HG02943 (cell line): ENCODE results near the gene INS.
"Not testable (repeated sequence)": the region's sequence is repeated elsewhere in the genome, so short reads cannot be mapped to it uniquely, and the experiment has no call there.

ENCODE experiments used
- ATAC-seq: cut with Tn5 transposase; IDR thresholded peaks from one replicate; pipeline ENCODE4 v1.9.1; 2021; ENCODE audit warnings: mild to moderate bottlenecking, low read depth, moderate library complexity; ENCODE audit not compliant: unreplicated experiment

The INS gene

DNA sequence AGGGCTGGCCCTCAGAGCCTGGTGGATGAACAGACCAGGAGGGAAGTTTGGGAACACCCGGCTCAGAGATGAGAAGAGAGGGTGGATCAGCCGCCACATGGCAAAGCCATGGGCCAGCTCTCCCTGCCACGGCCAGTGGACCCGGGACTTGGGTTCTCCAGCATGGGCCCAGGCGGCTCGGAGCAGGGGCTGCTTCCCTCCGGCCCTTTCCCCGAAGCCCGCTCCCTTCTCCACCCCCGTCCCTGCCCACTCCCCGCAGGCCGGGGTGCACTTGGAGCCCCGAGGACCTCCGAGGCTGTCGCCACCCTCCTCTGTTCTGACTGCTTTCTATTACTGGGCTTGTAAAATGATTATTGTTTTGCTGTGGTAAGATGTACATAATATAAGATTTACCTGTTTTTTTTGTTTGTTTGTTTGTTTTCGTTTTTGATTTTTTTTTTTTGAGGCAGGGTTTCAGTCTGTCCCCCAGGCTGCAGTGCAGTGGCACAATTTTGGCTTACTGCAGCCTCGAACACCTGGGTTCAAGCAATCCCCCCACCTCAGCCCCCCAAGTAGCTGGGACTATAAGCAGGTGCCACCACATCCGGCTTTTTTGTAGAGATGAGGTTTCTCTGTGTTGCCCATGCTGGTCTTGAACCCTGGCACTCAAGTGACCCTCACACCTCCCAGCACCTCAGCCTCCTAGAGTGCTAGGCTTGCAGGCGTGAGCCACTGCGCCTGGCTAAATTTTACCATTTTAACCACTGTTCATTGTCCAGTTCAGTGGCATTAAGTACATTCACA, 21.9 kb upstream of the INS start:
- ATAC-seq = no peak

DNA sequence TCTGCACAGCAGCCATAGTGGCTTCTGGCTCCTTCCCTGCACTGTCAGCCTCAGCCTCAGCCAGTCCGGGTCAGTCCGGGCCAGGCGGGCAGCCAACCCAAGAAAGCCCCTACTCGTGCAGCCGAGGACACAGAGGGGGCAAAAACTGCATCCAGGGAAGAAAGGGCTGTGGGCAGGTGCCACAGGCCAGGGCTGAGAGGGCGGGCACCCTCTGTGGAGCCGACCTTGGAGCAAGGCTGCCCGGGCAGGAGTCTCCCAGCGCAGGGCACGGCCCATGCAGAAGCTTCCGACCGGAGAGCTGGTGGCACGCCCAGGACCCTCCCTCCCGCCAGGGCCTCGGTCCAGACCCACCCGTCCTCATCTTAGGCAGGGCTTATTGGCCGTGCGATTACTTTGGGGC, 21.1 kb upstream of the INS start:
- ATAC-seq = no peak

DNA sequence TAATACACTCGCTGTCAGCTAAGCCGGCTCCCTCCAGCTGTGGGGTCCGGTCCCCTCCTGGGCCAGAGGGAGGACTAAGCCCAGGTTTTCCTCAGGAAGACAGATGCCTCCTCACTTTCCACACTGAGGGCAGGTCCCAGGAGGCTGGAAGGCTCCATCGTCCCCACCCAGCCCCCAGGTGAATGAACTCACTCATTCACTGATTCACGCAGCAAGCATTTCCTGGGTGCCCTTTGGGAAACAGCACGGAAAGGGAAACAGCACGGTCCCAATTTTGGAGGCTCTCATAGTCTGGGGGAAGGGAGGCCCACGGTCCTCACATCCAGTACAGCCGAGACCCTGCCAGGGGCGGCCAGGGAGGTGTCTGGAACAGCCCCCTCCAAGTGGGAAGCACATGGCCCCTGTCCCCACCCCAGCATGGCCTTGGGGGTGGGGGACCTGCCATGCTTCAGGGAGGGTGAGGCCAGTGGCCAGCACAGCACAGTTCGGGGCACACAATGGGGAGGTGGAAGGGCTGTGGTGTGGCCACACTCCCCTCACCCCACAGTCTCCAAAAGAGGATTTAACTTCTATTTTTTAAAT, 19.9 kb upstream of the INS start:
- ATAC-seq = no peak

GRCh38 chr11:2180347-2180746, 19.3 kb upstream of the INS start:
- ATAC-seq = no peak

DNA sequence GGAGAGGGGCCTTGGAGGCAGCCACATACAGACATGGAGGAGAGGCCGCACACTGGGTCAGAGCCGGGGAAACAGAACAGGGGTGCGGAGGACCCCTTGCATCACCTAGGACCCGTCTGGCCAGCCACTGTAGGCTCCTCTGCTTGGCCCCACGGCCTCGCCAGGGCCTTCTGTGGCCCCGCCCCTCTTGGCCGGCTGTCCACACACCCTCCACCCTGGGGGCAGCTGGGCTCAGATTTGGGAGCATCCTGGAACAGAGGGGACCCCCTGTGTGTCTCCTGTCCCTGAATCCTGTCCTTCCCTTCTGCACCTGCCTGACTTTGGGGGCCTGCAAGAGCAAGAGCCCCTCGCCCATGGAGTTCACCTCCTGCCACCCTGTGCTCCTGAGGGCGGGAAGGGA, 18.5 kb upstream of the INS start:
- ATAC-seq = no peak

GRCh38 chr11:2178906-2179494, 18.0 kb upstream of the INS start:
- ATAC-seq = no peak

GRCh38 chr11:2178055-2178773, 17.2 kb upstream of the INS start:
- not testable (repeated sequence) for ATAC-seq

DNA sequence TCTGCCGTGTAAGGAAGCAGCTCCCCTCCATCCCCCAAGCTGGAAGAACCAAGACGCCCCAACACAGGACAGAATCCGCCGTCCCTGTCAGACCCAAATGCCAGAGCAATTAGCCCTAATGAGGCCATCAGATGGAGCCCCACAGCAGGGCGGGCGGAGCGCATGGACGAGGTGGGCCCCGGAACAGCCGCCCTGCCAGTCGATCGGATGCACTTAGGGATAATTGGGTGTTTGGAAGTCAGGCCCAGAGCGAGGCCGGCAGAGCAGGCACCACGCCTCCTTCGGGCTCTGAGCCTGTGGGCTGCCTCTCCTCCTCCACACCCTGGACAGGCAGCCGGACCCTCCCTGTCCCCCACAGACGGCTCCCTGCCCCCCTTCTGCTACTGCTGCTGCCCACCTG, 16.1 kb upstream of the INS start:
- no peak for ATAC-seq

- ATAC-seq = no peak
These were observed 15.4 kb upstream of the INS start for GRCh38 chr11:2176389-2176900.

- ATAC-seq = no peak
These were observed 14.7 kb upstream of the INS start for GRCh38 chr11:2175659-2176058.

GRCh38 chr11:2174361-2174760, 13.4 kb upstream of the INS start:
- no peak for ATAC-seq

- no peak for ATAC-seq
These were observed 12.8 kb upstream of the INS start for GRCh38 chr11:2173761-2174160.

DNA sequence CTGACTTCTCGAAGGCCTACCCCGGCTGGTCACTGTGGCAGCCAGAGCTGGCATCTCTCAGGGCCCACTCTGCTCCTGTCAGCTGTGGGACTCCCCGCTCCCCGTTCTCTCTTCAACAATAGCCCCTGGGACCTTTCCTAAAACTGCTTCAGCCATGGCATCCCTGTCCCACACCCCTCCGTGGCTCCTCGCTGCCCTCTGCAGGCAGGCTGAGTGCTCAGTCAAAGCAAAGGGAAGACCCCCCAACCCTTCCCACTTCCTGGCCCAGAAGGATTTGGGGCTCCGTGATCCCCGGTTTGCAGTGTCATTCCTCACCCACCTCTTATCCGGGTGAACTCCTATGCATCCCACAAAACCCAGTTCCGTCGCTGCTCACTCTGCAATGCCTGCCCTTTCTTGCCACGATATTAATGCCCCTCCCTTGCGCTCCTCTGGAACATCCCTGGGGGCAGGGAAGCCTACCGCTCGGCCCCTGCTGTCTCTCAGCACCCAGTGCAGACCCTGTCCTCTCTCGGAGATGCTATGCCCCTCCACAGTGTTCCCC, 12.2 kb upstream of the INS start:
- ATAC-seq = no peak

GRCh38 chr11:2172676-2173075, 11.7 kb upstream of the INS start:
- ATAC-seq = no peak

DNA sequence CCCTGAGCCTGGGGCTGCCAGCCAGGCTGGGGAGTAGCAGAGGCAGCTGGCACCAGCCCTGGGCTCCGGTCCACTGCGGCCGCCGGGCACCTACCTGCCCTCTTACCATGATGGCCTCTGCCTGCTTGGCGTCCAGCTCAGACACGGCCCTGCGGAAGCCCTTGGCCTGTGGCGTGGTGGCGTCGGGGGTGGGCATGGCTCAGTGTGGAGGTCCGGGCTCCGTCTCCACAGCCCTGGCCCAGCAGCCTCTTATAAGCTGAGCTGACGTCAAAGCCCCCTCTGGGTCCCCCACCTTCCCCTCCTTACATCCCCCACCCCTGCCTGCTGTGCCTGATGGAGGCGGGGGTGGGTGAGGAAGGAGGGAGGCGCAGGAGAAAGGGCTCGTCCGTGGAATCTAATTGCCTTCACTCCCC, 10.6 kb upstream of the INS start, which contains the start of gene TH:
Gene TH (minus strand): TSS at position 225 of the 413 bp plus-strand sequence. CDS start 29 bp downstream, at position 196.
- no peak for ATAC-seq

DNA sequence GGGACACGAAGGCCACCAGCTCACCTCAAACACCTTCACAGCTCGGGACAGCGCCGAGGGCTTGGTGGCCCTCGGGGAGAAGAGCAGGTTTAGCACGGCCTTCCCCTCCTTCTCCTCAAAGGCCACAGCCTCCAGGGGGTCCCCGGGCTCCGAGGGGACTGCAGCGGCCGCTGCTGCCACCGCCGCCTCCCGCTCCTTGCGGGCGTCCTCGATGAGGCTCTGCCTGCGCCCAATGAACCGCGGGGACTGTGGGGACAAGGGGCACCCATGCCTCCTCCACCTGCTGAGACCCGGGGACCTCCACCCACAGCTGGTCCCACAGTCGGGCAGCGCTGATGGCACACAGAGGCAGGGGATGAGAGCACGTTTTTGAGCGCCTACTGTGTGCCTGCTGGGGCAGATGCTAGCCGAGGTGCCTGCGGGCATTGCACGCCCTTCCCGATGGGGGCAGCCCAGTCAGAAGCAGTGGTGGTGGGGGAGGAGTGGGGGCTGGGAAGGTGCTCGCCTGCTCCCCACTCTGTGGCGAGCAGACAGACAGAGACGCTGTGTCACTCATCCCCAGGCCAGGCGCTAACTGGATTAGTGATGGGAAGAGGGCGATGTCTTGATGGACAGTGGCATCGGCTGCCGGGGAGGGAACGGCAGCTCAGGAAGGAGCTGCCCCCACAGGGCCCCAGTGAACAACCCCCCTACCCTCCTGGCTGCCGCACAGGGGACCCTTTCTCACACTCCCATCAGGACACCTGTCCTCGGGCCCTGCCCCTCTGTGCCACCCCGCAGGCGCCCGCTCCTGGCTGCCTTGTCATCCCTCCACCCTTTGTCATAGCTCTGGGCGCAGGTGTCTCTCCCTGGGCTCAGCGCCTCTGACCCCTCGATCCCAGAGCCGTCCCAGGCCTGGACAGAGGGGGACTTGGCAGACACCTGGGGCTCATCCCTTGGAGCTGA, 8.9 kb upstream of the INS start:
- ATAC-seq = no peak

DNA sequence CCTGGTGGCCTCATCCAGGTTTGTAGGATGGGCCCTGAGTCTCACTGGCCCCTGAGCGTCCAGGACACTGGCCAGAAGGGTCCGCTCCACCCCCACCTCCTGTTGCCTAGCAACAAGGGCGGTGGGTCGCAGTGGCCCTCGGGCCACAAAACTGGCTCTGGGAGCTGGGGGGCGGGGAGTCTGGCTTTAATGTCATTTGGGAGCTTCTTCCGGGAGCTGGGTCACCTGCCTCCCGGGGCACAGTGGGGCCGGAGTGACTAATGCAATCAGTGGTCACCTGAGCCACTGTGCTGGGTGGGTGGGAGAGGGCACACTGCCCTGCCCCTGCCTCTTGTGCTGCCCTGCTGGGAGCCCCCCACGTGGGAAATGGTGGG, 8.0 kb upstream of the INS start:
- no peak for ATAC-seq

DNA sequence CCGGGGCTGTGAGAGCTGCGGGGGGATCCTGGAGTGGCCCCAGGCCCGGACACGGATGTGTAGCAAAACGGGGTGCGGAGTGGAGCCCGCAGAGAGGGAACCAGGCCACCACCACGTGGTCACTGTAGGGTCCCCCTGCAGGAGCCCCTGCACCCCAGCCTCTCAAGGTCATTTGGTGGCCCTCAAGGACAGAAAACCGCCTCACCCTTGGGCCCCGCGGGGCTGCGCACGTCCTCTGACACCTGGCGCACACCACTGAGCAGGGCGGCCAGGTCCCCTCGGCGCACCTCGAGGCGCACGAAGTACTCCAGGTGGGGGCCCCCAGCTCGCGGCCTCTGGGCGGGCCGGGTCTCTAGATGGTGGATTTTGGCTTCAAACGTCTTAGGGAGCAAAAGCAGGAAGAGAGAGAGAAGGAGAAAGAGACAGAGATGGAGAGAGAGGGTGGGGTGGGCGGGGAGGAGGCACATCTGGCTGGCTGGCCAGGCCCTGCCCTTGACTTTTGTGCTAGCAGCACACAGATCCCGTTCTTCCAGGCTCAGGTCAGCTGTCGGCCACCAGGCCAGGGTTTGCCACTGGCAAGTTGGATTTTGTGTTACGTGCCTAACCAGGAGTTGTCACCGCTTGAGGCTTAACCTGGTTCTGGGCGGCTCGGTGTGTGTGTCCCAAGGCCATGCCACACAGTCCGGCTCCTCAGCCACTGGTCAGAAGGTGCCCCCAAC, 7.4 kb upstream of the INS start:
- no peak for ATAC-seq
